Calu3 (cell line): ENCODE data around the gene PDE12. TPM values are rescaled to one million over a fixed set of nuclear protein-coding genes. Genes with fewer than 3 reads are reported as not detected.

Experiments
- BruUV-seq: library from RNA; stranded (reverse); fragments of 400-500 nt; replicated peaks from 2 replicates; lab custom pipeline; 2021; lab: Mats Ljungman, UMichigan
- CTCF ChIA-PET: fragments of 300-600 bp; sonication (Branson Sonifier 250); formaldehyde crosslinking; loops from one replicate; lab custom pipeline; 2022; ENCODE audit warnings: antibody characterized with exemption; lab: Charles Lee
- DNase-seq: peaks from one replicate; pipeline ENCODE4 v3.0.0; 2022
- H3K27ac Mint-ChIP-seq: one replicate; pipeline ENCODE4 v1.8.0; 2022; ENCODE audit warnings: mixed read lengths; ENCODE audit not compliant: unreplicated experiment
- H3K27me3 Mint-ChIP-seq: one replicate; pipeline ENCODE4 v1.8.0; 2022; ENCODE audit warnings: mixed read lengths; ENCODE audit not compliant: unreplicated experiment
- H3K36me3 Mint-ChIP-seq: one replicate; pipeline ENCODE4 v1.8.0; 2022; ENCODE audit warnings: mild to moderate bottlenecking, moderate library complexity, mixed read lengths; ENCODE audit not compliant: insufficient read depth, unreplicated experiment
- H3K4me1 Mint-ChIP-seq: one replicate; pipeline ENCODE4 v1.8.0; 2022; ENCODE audit warnings: mild to moderate bottlenecking, low read depth, mixed read lengths; ENCODE audit not compliant: unreplicated experiment
- H3K4me3 Mint-ChIP-seq: one replicate; pipeline ENCODE4 v1.8.0; 2022; ENCODE audit warnings: mild to moderate bottlenecking, low read depth, moderate library complexity, mixed read lengths; ENCODE audit not compliant: unreplicated experiment
- H3K9me3 Mint-ChIP-seq: one replicate; pipeline ENCODE4 v1.8.0; 2022; ENCODE audit warnings: low read depth, mixed read lengths; ENCODE audit not compliant: unreplicated experiment
- CTCF ChIP-seq: fragments of 200-600 bp; IDR thresholded peaks from one replicate; pipeline ENCODE4 v1.8.0; 2022; ENCODE audit warnings: antibody characterized with exemption; ENCODE audit not compliant: unreplicated experiment
- intact Hi-C: fragments of 100-400 bp; cut with micrococcal nuclease; formaldehyde crosslinking; loops from one replicate; pipeline ENCODE4 v1.10.0; 2022; ENCODE audit not compliant: unreplicated experiment
- total RNA-seq: library from RNA; stranded (reverse); gene quantifications from 2 replicates; pipeline ENCODE4 v1.2.3, GENCODE V29; 2022

PDE12 gene
- total RNA-seq, 1 experiment from 2014 or later = 27.4 TPM

- H3K4me3 Mint-ChIP-seq = no peak overlapping the region
- H3K27ac Mint-ChIP-seq = no peak overlapping the region
- peaks cover 42% of the 10 kb centered on the region for H3K36me3 Mint-ChIP-seq
- no peak for DNase-seq
- H3K9me3 Mint-ChIP-seq = no peaks in the 10 kb centered on the region
- intact Hi-C loops = no loop called here
- BruUV-seq = no TSS peak
- no peak for TF ChIP-seq CTCF
- CTCF ChIA-PET = interaction anchor here (0.6 kb wide), 3 partner anchors 45 to 122 kb away, joined by 3 to 4 read pairs (median 3); no protein-coding TSS in a partner anchor
- H3K27me3 Mint-ChIP-seq = no peaks in the 10 kb centered on the region
- H3K4me1 Mint-ChIP-seq = no peaks in the 10 kb centered on the region
Measured at GRCh38 chr3:57569859-57570450, 13.9 kb downstream of the PDE12 start.

- H3K9me3 Mint-ChIP-seq = no peaks in the 10 kb centered on the region
- H3K27ac Mint-ChIP-seq = peak overlapping the region; percentile 34
- intact Hi-C loops = no loop called here
- peaks cover 52% of the 10 kb centered on the region for H3K36me3 Mint-ChIP-seq
- TF ChIP-seq CTCF = no peak
- CTCF ChIA-PET = interaction anchor here (0.6 to 0.7 kb wide), 2 partner anchors 123 to 396 kb away, joined by 3 read pairs; no protein-coding TSS in a partner anchor
- H3K4me3 Mint-ChIP-seq = no peak overlapping the region
- DNase-seq = no peak
- no TSS peak for BruUV-seq
- no peaks in the 10 kb centered on the region for H3K27me3 Mint-ChIP-seq
- peaks cover 2% of the 10 kb centered on the region for H3K4me1 Mint-ChIP-seq
Measured at GRCh38 chr3:57570878-57571277, 14.8 kb downstream of the PDE12 start.

- CTCF ChIA-PET = interaction anchor here (0.8 to 1.0 kb wide), 3 partner anchors 22 to 175 kb away, joined by 3 to 4 read pairs (median 3); no protein-coding TSS in a partner anchor
- Mint-ChIP-seq H3K27me3 (no peaks in the 10 kb centered on the region), H3K4me1 (peaks cover 15% of the 10 kb centered on the region), H3K9me3 (no peaks in the 10 kb centered on the region), H3K27ac (no peak overlapping the region), H3K36me3 (peaks cover 60% of the 10 kb centered on the region), H3K4me3 (no peak overlapping the region)
- intact Hi-C loops = no loop called here
- no TSS peak for BruUV-seq
- no peak for DNase-seq
- TF ChIP-seq CTCF = no peak
Measured at GRCh38 chr3:57572096-57572495, 16.0 kb downstream of the PDE12 start.

GRCh38 chr3:57575966-57576626 is 20.0 kb downstream of the PDE12 start:
- intact Hi-C loops = no loop called here
- Mint-ChIP-seq H3K27me3 (no peaks in the 10 kb centered on the region), H3K9me3 (no peaks in the 10 kb centered on the region), H3K4me1 (peaks cover 17% of the 10 kb centered on the region), H3K27ac (peak overlapping the region; percentile 67), H3K36me3 (peaks cover 57% of the 10 kb centered on the region), H3K4me3 (no peak overlapping the region)
- no peak for TF ChIP-seq CTCF
- no peak for DNase-seq
- BruUV-seq = no TSS peak
- CTCF ChIA-PET = no interaction called here
